GM23338 (cell line): ENCODE data around the gene WIPF3.

Source experiments
- JUNB ChIP-seq: IDR thresholded peaks from one replicate; pipeline ENCODE4 v1.6.1; 2016; ENCODE audit warnings: antibody characterized with exemption; ENCODE audit not compliant: unreplicated experiment
- POLR2AphosphoS5 ChIP-seq: IDR thresholded peaks from 2 replicates; pipeline ENCODE4 v1.6.1; 2016; ENCODE audit warnings: antibody characterized with exemption, low read depth

- TF ChIP-seq JUNB = no peak
- no peak for TF ChIP-seq POLR2AphosphoS5
These were observed 118.4 kb downstream of the WIPF3 start for GRCh38 chr7:29924684-29925083.
